H9 (cell line): ENCODE measurements around the gene TTC28. TPM values are rescaled to one million over a fixed set of nuclear protein-coding genes. Genes with fewer than 3 reads are reported as not detected.

Experiments
- DNase-seq: peaks from one replicate; pipeline ENCODE4 v3.0.0-alpha.2; 2017
- H2AFZ ChIP-seq: one replicate; pipeline ENCODE4 v1.6.1; 2013; ENCODE audit warnings: mild to moderate bottlenecking, low read length, control low read depth, moderate library complexity
- H2AK5ac ChIP-seq: 2 replicates; pipeline ENCODE4 v1.6.1; 2013; ENCODE audit warnings: low read length, control low read depth, mixed read lengths; ENCODE audit not compliant: insufficient read length
- H2BK120ac ChIP-seq: one replicate; pipeline ENCODE4 v1.6.1; 2013; ENCODE audit warnings: low read depth, mild to moderate bottlenecking, low read length, control low read depth, inconsistent platforms; ENCODE audit not compliant: poor library complexity, severe bottlenecking
- H2BK12ac ChIP-seq: 2 replicates; pipeline ENCODE4 v1.6.1; 2013; ENCODE audit warnings: low read length, control low read depth, mixed read lengths, low read depth; ENCODE audit not compliant: insufficient read length
- H2BK15ac ChIP-seq: 2 replicates; pipeline ENCODE4 v1.6.1; 2013; ENCODE audit warnings: low read depth, low read length, control low read depth
- H2BK20ac ChIP-seq: one replicate; pipeline ENCODE4 v1.6.1; 2013; ENCODE audit warnings: low read depth, mild to moderate bottlenecking, low read length, control low read depth, inconsistent platforms; ENCODE audit not compliant: poor library complexity, severe bottlenecking
- H2BK5ac ChIP-seq: 2 replicates; pipeline ENCODE4 v1.6.1; 2013; ENCODE audit warnings: low read length, control low read depth, mixed read lengths; ENCODE audit not compliant: insufficient read length
- H3K14ac ChIP-seq: 2 replicates; pipeline ENCODE4 v1.6.1; 2013; ENCODE audit warnings: low read length, control low read depth; ENCODE audit not compliant: insufficient read depth
- H3K18ac ChIP-seq: 2 replicates; pipeline ENCODE4 v1.6.1; 2013; ENCODE audit warnings: low read depth, mild to moderate bottlenecking, mixed read lengths, low read length, control low read depth; ENCODE audit not compliant: insufficient read length
- H3K23ac ChIP-seq: 2 replicates; pipeline ENCODE4 v1.6.1; 2013; ENCODE audit warnings: low read length, control low read depth, mixed read lengths, low read depth; ENCODE audit not compliant: insufficient read length
- H3K23me2 ChIP-seq: 2 replicates; pipeline ENCODE4 v1.6.1; 2013; ENCODE audit warnings: low read depth, mild to moderate bottlenecking, mixed read lengths, low read length, control low read depth; ENCODE audit not compliant: insufficient read length, poor library complexity, severe bottlenecking
- H3K27ac ChIP-seq: 2 replicates; pipeline ENCODE4 v1.5.1; 2013; ENCODE audit warnings: low read length, control low read depth, mixed read lengths, low read depth; ENCODE audit not compliant: insufficient read length
- H3K27me3 ChIP-seq: 2 replicates; pipeline ENCODE4 v1.6.1; 2013; ENCODE audit warnings: low read length, control low read depth, inconsistent platforms; ENCODE audit not compliant: insufficient read depth
- H3K4ac ChIP-seq: 2 replicates; pipeline ENCODE4 v1.6.1; 2013; ENCODE audit warnings: low read depth, mild to moderate bottlenecking, control low read depth, inconsistent platforms, low read length, moderate library complexity
- H3K4me1 ChIP-seq: 2 replicates; pipeline ENCODE4 v1.6.1; 2013; ENCODE audit warnings: low read length, control low read depth, inconsistent platforms; ENCODE audit not compliant: insufficient read depth
- H3K4me2 ChIP-seq: 2 replicates; pipeline ENCODE4 v1.6.1; 2013; ENCODE audit warnings: low read length, control low read depth, mixed read lengths; ENCODE audit not compliant: insufficient read length, insufficient read depth
- H3K56ac ChIP-seq: 2 replicates; pipeline ENCODE4 v1.6.1; 2013; ENCODE audit warnings: low read depth, mild to moderate bottlenecking, mixed read lengths, low read length, control low read depth; ENCODE audit not compliant: insufficient read length
- H3K79me1 ChIP-seq: 2 replicates; pipeline ENCODE4 v1.6.1; 2013; ENCODE audit warnings: low read depth, mild to moderate bottlenecking, moderate library complexity, low read length, control low read depth, inconsistent platforms; ENCODE audit not compliant: insufficient read depth, poor library complexity, severe bottlenecking
- H3K79me2 ChIP-seq: 2 replicates; pipeline ENCODE4 v1.6.1; 2013; ENCODE audit warnings: low read length, control low read depth, inconsistent platforms; ENCODE audit not compliant: insufficient read depth
- H3K9ac ChIP-seq: 2 replicates; pipeline ENCODE4 v1.6.1; 2013; ENCODE audit warnings: low read length, control low read depth, mixed read lengths; ENCODE audit not compliant: insufficient read length; ENCODE audit errors: extremely low read depth
- H3K9me3 ChIP-seq: one replicate; pipeline ENCODE4 v1.6.1; 2013; ENCODE audit warnings: low read depth, low read length, inconsistent platforms; ENCODE audit not compliant: control insufficient read depth
- H3T11ph ChIP-seq: one replicate; pipeline ENCODE4 v1.6.1; 2013; ENCODE audit warnings: mild to moderate bottlenecking, low read length, control low read depth, inconsistent platforms
- H4K20me1 ChIP-seq: one replicate; pipeline ENCODE4 v1.6.1; 2013; ENCODE audit not compliant: control insufficient read depth, insufficient read length, insufficient read depth
- H4K5ac ChIP-seq: 2 replicates; pipeline ENCODE4 v1.6.1; 2013; ENCODE audit warnings: low read depth, mild to moderate bottlenecking, mixed read lengths, low read length, control low read depth; ENCODE audit not compliant: insufficient read length
- H4K8ac ChIP-seq: replicated peaks from 2 replicates; pipeline ENCODE4 v1.6.1; 2013; ENCODE audit warnings: low read length, control low read depth, mixed read lengths, low read depth; ENCODE audit not compliant: insufficient read length
- H4K91ac ChIP-seq: 2 replicates; pipeline ENCODE4 v1.6.1; 2013; ENCODE audit warnings: low read depth, mild to moderate bottlenecking, moderate library complexity, mixed read lengths, low read length, control low read depth; ENCODE audit not compliant: insufficient read length
- H3K27ac Mint-ChIP-seq, 3 experiments: 2 replicates in 2 of 3; 3 replicates in 1 of 3; pipeline ENCODE4 v1.8.0; 2020 to 2021; ENCODE audit warnings: mixed read lengths in 3 of 3, mild to moderate bottlenecking in 1 of 3, moderate library complexity in 1 of 3
- H3K27me3 Mint-ChIP-seq: 2 replicates; pipeline ENCODE4 v1.8.0; 2021; ENCODE audit warnings: low read depth, mild to moderate bottlenecking, moderate library complexity, mixed read lengths
- H3K36me3 Mint-ChIP-seq, 3 experiments: 2 replicates in 2 of 3; 3 replicates in 1 of 3; pipeline ENCODE4 v1.8.0; 2020 to 2021; ENCODE audit warnings: low read depth in 3 of 3, mixed read lengths in 3 of 3; ENCODE audit not compliant: insufficient read depth in 1 of 3
- H3K4me1 Mint-ChIP-seq, 2 experiments: 2 replicates each; pipeline ENCODE4 v1.8.0; 2020; ENCODE audit warnings: mixed read lengths in 2 of 2
- H3K4me3 Mint-ChIP-seq, 2 experiments: 2 replicates in 1 of 2; 3 replicates in 1 of 2; pipeline ENCODE4 v1.8.0; 2020 to 2021; ENCODE audit warnings: mild to moderate bottlenecking in 2 of 2, mixed read lengths in 2 of 2, moderate library complexity in 1 of 2
- H3K9me3 Mint-ChIP-seq, 2 experiments: 2 replicates in 1 of 2; 3 replicates in 1 of 2; pipeline ENCODE4 v1.8.0; 2020; ENCODE audit warnings: mild to moderate bottlenecking in 2 of 2, mixed read lengths in 2 of 2, moderate library complexity in 1 of 2
- CTCF ChIP-seq: fragments of 200-600 bp; sonication (generic); conservative IDR thresholded peaks from 3 replicates; pipeline ENCODE4 v1.8.0; 2021; ENCODE audit warnings: antibody characterized with exemption, mild to moderate bottlenecking
- WGBS: extraction: QIAGEN DNeasy Blood & Tissue Kit; methylation state at CpG from one replicate; pipeline ENCODE4 v1.1.7; 2013; ENCODE audit warnings: missing lambda C conversion rate, low lambda C conversion rate, mixed read lengths; ENCODE audit not compliant: insufficient read length; ENCODE audit errors: extremely low coverage; 5-methylcytosine and 5-hydroxymethylcytosine counted together
- total RNA-seq: library from RNA; stranded (reverse); gene quantifications from 2 replicates; pipeline ENCODE4 v1.2.1, GENCODE V29; 2021

Gene TTC28
- total RNA-seq, 1 experiment from 2014 or later: 13.6 TPM

DNA sequence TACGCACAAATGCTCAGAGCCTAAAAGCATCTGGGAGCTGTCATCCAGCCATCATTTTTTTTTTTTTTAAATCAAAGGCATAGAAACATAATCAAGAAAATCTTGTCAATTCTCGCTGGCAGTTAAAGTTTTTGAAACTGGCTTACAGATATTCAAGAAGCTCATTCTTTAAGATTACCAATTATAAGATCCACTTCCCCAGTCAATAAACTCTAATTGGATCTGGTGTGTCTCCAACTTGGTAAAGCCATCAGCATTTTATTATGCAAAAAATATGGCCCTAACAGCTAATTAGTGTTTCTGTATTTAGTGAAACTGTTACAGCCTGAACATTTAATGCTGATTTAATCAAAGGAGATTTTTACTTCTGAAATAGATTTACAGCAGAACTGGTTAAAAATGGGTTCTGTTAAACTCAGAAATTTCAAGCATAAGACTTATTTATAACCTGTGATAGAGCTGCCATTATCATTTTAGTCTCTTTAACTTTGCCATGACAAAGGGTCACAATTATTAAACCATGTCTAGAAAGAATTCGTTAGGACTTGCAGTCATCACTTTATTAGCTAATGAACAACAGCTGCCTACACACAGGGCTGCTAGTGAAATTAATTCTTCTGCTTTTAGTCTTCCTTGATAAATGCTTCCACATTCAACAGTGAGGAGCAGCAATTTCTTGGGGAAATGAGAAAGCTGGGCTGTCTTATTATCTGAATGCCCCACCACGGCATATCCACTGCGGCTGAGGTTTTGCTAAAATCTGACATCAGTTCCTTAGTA is 584.1 kb downstream of the TTC28 start:
- Histone ChIP-seq H3K23me2 (no peaks in the 10 kb centered on the region), H4K91ac (no peak overlapping the region), H3K14ac (no peak overlapping the region), H3K4ac (no peak overlapping the region), H4K5ac (no peak overlapping the region), H2BK120ac (no peak overlapping the region), H3K79me2 (no peaks in the 10 kb centered on the region), H3K27me3 (no peaks in the 10 kb centered on the region), H3K4me2 (no peak overlapping the region), H3K18ac (no peak overlapping the region), H3K9ac (no peak overlapping the region), H3K9me3 (no peaks in the 10 kb centered on the region), H4K20me1 (no peaks in the 10 kb centered on the region), H2BK15ac (no peak overlapping the region), H3K27ac (no peak overlapping the region), H4K8ac (no peak overlapping the region), H2BK12ac (no peak overlapping the region), H2BK20ac (no peak overlapping the region), H3K23ac (no peak overlapping the region), H3K4me1 (no peaks in the 10 kb centered on the region; the same call in 1 of the 2 replicates), H2AFZ (no peak overlapping the region), H3K79me1 (no peaks in the 10 kb centered on the region), H3K56ac (no peak overlapping the region), H2BK5ac (no peak overlapping the region), H2AK5ac (no peak overlapping the region), H3T11ph (no peak overlapping the region)
- Mint-ChIP-seq H3K4me3 (no peak overlapping the region), H3K27ac (no peak overlapping the region), H3K27me3 (no peaks in the 10 kb centered on the region), H3K36me3 (peaks cover 0 to 2% (median 0%) of the 10 kb centered on the region in 3 experiments; a peak in 2 of 7 replicates), H3K4me1 (peaks cover 0 to 2% of the 10 kb centered on the region in 2 experiments; a peak in 2 of 4 replicates), H3K9me3 (no peaks in the 10 kb centered on the region)
- WGBS: no CpG with 5 or more reads among the region's 5 CpGs
- no peak for DNase-seq
- no peak for TF ChIP-seq CTCF
